GM04504 (cell line): Measurements from ENCODE around the gene OBI1.

ENCODE experiments used
- DNase-seq: peaks from one replicate; pipeline ENCODE4 v3.0.0-alpha.2; 2012; ENCODE audit warnings: low read depth

Gene OBI1

GRCh38 chr13:78576261-78576660 lies 82.7 kb downstream of the OBI1 start:
- DNase-seq: no peak

- no peak for DNase-seq
Measured at GRCh38 chr13:78572459-78572858, 86.5 kb downstream of the OBI1 start.

- DNase-seq: no peak
Measured at GRCh38 chr13:78569029-78569428, 89.9 kb downstream of the OBI1 start.

- DNase-seq: no peak
Measured at GRCh38 chr13:78566631-78567030, 92.3 kb downstream of the OBI1 start.
